SU-DHL-6 (cell line): ENCODE results near the gene AFF2.

Experiments used
- EZH2phosphoT487 ChIP-seq: fragments of 200-600 bp; sonication (generic), shearing (Covaris generic); conservative IDR thresholded peaks from 2 replicates; pipeline ENCODE4 v1.6.1; 2018; ENCODE audit warnings: mild to moderate bottlenecking, antibody characterized with exemption, low read length, moderate library complexity, mixed read lengths
- TF ChIP-seq, protein P1 (sequence below): fragments of 200-600 bp; sonication (generic); IDR thresholded peaks from one replicate; pipeline ENCODE4 v1.5.1; 2017; ENCODE audit warnings: antibody characterized with exemption, mild to moderate bottlenecking, low read length, moderate library complexity; ENCODE audit not compliant: insufficient read depth, poor library complexity, severe bottlenecking

DNA sequence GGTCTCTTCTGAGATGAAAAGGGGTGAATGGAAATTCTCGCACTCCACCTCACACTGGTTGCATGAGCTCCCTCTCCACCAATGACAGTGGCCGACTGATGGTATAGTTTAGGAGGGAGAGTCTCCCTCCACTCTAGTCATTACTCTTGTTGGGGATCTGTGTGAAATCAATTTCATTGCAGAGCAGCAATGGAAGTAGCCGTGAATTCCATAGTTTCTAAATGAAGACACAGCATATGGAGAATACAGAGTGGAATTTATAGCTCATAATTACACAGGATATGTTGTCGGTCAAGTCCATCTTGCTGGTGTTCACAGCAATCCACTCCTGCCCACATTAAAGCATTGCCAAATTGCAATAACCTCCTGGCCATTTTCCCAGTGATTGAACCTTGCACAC is 426.0 kb downstream of the AFF2 start:
- TF ChIP-seq, protein P1, sequence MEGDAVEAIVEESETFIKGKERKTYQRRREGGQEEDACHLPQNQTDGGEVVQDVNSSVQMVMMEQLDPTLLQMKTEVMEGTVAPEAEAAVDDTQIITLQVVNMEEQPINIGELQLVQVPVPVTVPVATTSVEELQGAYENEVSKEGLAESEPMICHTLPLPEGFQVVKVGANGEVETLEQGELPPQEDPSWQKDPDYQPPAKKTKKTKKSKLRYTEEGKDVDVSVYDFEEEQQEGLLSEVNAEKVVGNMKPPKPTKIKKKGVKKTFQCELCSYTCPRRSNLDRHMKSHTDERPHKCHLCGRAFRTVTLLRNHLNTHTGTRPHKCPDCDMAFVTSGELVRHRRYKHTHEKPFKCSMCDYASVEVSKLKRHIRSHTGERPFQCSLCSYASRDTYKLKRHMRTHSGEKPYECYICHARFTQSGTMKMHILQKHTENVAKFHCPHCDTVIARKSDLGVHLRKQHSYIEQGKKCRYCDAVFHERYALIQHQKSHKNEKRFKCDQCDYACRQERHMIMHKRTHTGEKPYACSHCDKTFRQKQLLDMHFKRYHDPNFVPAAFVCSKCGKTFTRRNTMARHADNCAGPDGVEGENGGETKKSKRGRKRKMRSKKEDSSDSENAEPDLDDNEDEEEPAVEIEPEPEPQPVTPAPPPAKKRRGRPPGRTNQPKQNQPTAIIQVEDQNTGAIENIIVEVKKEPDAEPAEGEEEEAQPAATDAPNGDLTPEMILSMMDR, result no peak
- TF ChIP-seq EZH2phosphoT487, result no peak
